ENCODE data around the gene HPS1.

Gene HPS1

DNA sequence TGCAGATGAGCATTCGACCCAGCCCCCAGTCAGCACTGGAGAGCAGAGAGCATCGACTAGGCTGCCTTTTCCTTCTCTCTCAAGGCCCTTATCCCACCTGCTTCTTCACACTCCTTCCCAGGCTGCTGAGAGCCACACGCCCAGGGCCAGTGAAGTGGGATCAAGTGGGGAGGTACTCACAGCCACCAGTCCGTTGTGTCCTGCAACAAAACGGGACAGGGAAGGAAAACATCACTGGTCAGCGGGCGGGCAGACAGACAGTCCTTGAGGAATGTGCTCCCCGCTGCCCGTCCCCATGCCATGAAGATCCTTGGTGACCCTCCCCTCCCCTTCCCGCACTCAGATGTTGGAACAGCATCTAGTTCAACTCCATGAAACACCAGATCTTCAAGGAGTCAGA, 36.0 kb downstream of the HPS1 start:
- DNase-seq: no peak

- no peak for DNase-seq
Observed at GRCh38 chr10:98410135-98410743, 36.5 kb downstream of the HPS1 start.

- no peak for DNase-seq
Observed at GRCh38 chr10:98408799-98409198, 37.9 kb downstream of the HPS1 start.

DNA sequence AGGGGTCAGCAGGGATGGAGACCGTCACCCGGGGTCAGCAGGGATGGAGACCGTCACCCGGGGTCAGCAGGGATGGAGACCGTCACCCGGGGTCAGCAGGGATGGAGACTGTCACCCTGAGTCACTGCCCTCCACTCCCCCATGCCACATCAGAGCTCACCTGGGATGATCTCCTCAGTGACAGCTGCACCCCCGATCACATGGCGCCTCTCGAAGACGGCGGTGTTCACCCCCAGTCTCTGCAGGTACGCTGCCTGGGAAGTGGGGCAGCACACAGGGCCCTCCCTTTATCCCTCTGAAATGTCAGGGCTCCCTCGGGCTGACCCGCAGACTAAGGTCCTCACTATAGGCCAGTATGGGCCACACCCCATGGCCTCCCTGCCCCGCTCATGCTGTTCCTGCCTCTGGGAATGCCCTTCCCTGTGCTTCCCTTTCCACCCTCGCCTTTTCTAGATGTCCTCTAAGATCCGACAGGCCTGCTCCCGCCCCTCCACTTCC, 38.9 kb downstream of the HPS1 start:
- no peak for DNase-seq

- no peak for DNase-seq
Observed at GRCh38 chr10:98407017-98407743, 39.6 kb downstream of the HPS1 start.

DNA sequence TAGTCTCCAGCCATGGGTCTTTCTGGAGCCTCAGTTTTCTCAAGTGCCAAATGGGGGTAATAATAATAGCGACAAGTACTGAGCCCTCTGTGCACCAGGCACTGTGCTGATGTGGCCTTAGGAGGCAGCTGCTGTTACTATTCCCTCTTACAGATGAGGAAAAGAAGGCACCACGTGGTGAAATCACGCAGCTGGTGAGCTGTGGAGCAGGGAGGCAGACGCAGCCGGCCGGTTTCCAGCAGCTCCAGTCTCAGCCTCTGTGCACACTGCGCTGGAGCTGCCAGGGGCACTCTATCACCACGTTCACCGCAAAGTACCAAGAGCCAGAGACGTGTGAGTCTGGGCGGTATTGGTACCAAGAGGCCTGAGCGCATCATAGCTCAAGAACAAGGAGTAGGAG, 41.3 kb downstream of the HPS1 start:
- no peak for DNase-seq

DNA sequence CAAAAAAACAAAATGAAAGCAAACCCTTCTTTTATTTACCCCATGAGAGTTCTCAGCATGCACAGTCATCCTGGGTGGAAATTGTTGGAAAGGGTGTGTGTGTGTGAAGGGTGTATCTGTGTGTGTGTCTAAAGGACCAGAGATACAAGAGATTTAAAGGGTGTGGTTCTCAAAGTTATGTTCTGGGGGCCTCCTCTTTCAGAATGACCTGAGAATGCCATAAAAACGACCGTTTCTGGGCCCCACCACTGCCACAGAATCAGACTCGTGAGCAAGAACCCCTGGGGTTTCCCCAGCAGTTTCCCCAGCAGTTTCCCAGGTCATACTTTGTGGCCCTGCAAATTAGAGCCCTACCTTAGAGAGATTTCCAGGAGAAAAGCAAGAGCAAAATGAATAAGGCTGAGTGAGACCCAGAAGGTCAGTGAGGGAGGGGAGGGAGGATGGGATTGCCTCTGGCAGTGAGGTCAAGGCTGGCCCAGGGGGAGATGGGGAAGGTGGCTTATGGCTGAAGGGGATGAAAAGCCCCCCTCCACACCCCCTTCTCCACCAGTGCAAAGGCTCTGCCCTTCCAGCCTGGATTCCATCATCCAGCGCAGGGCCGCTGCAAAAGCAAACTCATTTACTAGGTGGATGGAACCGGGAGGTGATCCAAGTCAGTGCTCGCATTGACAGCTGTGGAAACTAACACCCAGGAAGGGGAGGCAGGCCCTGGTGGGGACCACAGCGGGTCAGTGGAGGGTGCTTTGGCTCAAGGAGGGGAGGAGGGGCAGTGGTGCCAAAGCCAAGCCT, 42.0 kb downstream of the HPS1 start:
- no peak for DNase-seq

- DNase-seq: no peak
Observed at GRCh38 chr10:98403812-98404504, 42.8 kb downstream of the HPS1 start.

- no peak for DNase-seq
Observed at GRCh38 chr10:98402931-98403718, 43.6 kb downstream of the HPS1 start.

- no peak for DNase-seq
Observed at GRCh38 chr10:98402478-98402877, 44.3 kb downstream of the HPS1 start.

- no peak for DNase-seq
Observed at GRCh38 chr10:98400482-98400881, 46.3 kb downstream of the HPS1 start.

GRCh38 chr10:98399784-98400183, 47.0 kb downstream of the HPS1 start:
- DNase-seq: no peak

DNA sequence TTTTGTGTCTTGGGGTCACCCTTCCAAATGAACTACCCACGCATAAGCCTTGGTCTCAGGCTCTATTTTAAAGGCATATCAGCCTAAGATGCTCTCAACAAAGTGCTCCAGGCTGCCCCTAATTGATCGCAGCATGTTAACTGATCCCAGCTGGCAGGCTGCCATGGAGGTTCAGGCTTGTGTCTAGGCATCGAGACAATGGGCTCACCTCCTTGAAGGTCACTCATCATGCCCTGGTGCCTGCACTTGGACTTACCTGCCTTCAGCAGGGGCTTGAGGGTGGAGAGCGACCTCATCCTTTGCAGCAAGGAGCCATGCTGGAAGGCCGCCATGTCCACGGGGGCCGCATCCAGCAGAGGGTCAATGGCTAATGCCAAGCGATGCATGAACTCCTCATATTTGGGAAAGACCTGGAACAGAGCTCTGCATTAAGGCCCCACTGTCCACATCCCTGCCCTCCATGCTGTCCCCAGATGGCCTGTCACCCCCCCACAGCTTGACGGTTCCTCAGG, 49.6 kb downstream of the HPS1 start:
- DNase-seq: no peak

- DNase-seq: no peak
Observed at GRCh38 chr10:98396096-98397063, 50.4 kb downstream of the HPS1 start.

GRCh38 chr10:98394851-98395440, 51.8 kb downstream of the HPS1 start:
- no peak for DNase-seq

- DNase-seq: no peak
Observed at GRCh38 chr10:98391578-98391991, 55.1 kb downstream of the HPS1 start.

DNA sequence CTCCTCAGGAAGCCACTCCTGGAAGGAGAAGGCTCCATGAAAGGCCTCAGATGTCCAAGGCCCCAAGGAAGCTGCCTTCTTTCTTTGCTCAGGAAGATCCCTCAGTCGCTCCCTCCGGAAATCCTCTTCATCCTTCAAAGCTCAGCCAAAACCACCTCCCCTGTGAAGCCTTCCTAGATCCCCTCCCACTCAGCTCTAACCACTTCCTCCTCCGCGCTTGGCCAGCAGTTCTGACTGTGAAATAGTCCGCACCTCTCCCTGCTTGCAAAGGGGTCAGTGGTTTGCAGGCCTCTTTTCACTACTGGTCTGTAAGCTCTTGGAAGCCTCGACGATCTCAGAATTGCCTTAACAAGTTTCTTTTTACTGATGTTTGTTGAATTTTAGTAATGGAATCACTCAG, 55.7 kb downstream of the HPS1 start:
- DNase-seq: no peak

- no peak for DNase-seq
Observed at GRCh38 chr10:98390406-98390805, 56.3 kb downstream of the HPS1 start.

- DNase-seq: no peak
Observed at GRCh38 chr10:98389398-98389797, 57.3 kb downstream of the HPS1 start.

GRCh38 chr10:98388101-98388655, 58.6 kb downstream of the HPS1 start:
- no peak for DNase-seq
